Left kidney (tissue), 2 donors: ENCODE data around the gene ATG3. TPM values are rescaled to one million over a fixed set of nuclear protein-coding genes. Genes with fewer than 3 reads are reported as not detected.
"Not testable (repeated sequence)": the region's sequence is repeated elsewhere in the genome, so short reads cannot be mapped to it uniquely, and the experiment has no call there.

Experiments
- DNase-seq: peaks from one replicate; pipeline ENCODE4 v3.0.0-alpha.2; 2013
- polyA plus RNA-seq: library from polyadenylated mRNA; unstranded; fragments of 120-200 nt; gene quantifications from one replicate; pipeline ENCODE4 v1.2.1, GENCODE V29; 2013; ENCODE audit not compliant: insufficient read length

Gene ATG3
- polyA plus RNA-seq, 1 donor: 47.3 TPM

DNA sequence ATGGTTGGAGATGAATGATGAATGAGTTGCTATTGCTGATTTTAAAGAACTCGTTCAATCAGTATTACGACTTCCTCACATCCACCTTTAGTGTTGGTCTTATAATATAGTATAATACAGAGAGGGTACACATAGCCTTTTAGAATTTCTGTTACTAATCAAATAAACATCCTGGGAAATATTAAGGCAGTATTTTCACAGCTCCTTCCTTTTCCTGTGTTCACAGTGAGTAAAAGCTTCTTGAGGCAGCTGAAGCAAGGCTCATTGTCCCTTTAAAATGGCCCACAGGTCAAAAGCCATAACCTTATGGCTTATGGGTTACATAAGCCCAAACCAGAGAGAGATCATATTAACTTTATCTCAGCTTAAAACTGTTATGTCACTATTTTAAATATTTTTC lies 61.1 kb downstream of the ATG3 start:
- no peak for DNase-seq

DNA sequence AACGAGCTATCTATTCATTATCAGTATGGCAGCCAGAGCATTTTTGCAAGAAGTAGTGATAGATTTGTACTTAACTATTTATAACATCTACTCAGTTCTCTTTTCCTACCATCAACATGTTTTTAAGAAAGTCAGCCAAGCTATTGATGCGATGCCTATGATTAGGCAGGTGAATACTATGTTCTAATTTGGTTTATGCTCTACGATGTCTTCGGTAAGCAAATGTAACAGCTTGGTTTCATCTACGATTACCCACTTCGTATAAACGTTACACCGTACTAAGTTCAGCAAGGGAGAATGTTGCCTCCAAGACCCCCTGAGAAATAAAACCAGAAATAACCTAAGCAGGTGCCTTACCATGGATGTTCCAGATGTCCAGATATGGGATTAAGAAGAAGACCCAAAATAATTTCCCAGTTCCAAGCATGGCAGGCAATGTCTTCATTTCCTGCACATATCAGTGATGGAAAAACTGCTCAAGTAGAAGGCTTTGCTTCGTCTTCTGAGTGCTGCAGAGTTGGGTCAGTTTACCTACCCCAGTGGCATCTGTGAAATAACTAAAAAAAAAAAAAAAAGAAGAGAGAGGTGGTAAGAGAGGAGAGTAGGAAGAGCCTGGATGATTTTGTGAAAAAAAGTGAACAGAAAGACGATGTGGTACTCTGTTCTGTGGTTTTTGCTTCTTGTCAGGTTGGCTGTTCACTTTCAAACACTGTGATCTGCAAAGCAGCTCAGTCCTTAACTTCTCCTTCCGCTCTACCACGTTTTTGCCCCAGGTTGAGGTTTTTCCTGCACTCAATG lies 62.6 kb downstream of the ATG3 start, which contains the start of gene BTLA:
TSS of gene BTLA (minus strand) at position 559 of the 798 bp plus-strand sequence. CDS start at position 445, 114 bp downstream.
- no peak for DNase-seq

DNA sequence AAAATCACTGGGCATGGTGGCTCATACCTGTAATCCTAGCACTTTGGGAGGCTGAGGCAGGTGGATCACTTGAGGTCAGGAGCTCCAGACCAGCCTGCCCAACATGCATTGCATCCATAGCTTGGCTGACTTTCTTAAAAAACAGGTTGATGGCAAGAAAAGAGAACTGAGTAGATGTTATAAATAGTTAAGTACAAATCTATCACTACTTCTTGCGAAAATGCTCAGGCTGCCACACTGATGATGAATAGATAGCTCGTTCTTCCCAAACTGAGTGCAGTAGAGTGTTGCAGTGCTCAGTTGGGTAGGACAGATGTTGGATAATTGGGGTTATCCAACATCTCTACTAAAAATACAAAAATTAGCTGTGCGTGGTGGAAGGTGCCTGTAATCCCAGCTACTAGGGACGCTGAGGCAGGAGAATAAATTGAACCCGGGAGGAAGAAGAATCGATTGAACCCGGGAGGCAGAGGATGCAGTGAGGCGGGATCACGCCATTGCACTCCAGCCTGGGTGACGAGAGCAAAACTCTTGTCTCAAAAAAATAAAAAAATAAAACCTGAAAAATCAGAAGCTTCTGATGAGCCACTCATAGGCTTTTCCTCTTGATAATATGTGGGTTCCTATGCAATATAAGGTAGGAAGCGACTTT lies 63.7 kb downstream of the ATG3 start:
- no peak for DNase-seq

DNA sequence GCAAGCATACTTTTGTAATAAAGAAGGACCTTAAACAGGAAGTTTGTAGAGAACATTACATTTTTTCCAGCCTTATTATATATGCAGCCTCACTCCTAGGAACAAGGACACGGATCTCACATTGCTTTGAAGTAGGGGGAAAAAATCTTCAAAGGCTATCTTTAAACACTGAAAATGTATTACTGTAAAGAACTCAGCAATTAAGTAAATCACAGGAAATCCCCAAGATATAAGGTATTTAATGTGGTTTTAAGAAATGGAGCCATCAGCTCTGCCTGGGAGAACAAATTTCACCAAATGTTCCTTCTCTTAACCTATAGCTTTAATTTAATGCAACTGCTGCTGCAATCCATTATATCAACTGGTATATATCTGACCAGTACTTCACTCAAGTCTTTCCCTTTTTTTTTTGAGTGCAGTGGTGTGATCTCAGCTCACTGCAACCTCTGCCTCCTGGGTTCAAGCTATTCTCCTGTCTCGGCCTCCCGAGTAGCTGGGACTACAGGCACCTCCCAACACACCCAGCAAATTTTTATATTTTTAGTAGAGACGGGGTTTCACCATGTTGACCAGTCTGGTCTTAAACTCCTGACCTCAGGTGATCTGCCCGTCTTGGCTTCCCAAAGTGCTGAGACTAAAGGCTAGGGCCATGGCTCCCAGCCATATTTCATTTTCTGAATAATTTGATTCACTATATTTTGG lies 65.2 kb downstream of the ATG3 start:
- no peak for DNase-seq

DNA sequence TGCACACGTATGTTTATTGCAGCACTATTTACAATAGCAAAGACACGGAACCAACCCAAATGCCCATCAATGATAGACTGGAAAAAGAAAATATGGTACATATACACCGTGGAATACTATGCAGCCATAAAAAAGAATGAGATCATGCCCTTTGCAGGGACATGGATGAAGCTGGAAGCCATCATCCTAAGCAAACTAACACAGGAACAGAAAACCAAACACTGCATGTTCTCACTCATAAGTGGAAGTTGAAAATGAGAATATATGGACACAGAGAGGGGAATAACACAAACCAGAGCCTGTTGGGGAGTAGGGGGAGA lies 67.4 kb downstream of the ATG3 start:
- DNase-seq: not testable (repeated sequence)

DNA sequence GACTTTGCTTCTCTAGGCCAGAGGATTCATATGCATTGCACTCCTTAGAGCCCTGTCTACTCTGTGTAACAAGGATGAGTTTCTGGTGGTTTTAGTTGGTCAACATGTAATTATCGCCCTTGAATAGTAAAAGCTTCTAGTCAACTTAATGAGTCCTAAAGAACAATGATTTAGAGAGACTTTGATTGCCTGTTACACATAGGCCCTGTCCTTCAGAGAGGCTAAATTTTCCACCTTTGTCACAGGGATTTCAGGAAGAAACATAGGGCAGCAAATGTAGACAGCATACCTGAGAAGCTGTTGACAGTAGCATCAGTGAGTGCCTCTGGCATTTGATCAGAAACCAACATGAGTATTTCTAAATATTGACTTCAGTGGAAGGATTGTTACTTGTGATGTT lies 69.6 kb downstream of the ATG3 start:
- DNase-seq: no peak

DNA sequence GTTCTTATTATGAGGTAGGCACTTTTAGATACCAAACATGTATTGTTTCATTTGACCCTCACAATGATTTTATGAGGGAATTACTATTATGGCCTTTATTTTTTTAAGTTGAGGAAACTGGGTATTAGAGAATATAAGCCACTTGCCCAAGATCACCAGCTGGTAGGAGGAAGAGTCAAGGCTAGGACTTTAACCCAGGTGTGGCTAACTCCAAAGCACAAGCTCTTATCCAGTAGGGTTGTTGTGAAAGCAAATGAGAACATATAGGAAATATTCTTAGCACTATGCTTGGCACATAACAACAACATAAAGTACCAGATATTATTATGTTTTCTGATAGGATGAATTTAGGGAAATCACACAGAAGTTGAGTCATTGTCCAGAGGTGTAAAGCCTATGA lies 70.4 kb downstream of the ATG3 start:
- no peak for DNase-seq

DNA sequence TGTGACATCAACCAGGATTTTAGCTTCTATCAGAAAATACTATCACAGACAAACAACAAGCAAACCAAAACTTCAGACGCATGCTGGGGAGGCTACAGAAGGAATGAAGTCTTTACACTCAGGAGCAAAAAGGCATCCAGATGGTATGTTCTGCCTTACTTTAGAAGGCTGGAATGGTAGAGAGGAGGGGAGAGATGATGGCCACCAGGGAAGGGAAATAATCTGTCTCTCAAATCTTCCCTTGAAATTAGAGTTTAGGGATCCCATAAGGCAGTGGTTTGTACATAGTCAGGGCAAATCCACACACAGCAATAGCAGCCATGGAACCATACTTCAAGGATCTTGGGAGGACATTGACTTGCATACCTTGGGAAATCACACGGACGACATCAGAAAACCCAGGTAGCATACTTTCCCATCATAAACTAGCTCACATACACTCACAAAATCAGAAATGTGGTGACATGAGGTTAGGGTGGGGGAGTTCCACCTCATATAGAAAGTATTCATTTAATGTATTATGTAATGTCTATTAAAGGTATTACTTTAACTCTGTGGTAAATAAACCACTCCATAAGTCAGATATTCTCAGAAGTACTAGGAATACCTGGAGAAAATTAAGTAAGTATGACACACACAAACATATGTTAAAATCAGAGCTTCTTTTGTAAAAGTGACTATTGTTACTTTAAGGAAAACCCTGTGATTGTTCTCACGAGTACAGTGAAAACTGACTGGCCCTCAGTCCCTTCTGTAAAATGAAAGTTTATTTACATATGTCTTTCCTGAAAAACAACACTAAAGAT lies 71.9 kb downstream of the ATG3 start:
- no peak for DNase-seq

DNA sequence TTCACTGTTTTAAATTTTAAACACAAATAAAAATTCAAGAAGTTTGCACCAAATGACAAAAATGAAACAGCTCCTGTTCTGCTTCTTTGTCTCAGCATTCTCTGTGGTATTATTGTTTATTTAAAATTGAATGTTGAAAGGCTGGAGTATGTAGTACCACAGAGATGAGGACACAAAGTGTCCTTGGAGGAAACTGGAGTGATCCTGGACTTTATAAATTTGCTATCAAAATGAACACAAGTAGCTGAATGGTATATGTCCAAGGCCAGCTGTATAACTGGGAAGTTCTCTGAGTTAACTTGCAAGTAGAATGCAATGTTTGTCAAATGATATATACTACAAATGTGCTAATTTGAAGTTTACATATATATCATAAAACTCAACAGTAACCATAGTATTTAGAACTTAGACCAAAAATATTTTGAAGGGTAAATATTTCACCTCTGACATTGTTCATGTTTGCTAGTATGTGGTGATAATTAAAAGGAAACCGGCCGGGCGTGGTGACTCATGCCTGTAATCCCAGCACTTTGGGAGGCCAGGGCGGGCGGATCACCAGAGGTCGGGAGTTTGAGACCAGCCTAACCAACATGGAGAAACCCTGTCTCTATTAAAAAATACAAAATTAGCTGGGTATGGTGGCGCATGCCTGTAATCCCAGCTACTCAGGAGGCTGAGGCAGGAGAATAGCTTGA lies 74.8 kb downstream of the ATG3 start:
- DNase-seq: no peak

DNA sequence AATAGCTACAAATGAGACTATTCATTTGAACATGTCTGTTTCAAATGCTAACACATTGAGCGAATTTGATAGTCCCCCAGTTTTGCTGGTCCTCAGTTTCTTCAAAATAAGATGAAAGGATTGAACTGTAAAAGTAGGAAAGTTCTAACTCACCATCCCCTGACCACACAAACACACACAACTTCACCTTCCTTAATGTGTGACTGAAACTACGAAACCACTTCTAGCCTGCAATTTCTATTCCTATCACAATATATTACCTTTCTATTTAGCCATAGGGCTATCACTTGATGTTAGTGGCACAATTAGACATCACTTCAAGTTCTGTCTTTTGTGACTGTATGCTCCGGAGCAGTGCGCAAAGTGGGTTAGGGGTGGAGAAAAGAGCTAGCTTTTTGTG lies 77.4 kb downstream of the ATG3 start:
- DNase-seq: no peak

DNA sequence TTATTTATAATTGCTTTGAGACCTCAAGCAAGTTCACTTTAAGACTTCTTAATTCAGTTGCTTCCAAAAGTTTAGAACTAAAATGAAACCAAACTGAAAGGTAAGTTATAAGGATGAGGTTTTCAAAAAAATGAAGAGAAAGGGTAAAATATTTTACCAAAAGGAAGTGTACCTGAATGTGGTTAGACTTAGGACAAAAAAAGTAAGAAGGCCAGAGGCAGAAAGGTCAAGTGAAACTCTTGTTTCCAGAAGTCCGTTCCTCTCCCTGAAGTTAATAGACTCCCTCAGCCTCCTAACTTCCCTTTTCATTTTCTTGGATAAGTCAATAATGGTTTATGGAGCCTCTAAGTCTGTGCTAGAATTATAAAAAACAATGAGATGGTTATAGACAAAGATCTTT lies 79.1 kb downstream of the ATG3 start:
- no peak for DNase-seq

Other genes with a start within 250 kb of the ATG3 start
- 41.6 TPM for gene CD200, start 228.8 kb downstream of the ATG3 start, polyA plus RNA-seq
- gene BTLA, start 62.5 kb downstream of the ATG3 start, polyA plus RNA-seq: 0.83 TPM
- 78.2 TPM for gene SLC35A5, start 83 bp upstream of the ATG3 start, polyA plus RNA-seq
- gene CCDC80, start 79.2 kb upstream of the ATG3 start, polyA plus RNA-seq: 97.9 TPM